Osteocyte (in vitro differentiated cells): ENCODE data around the gene KRTAP5-2. TPM values are rescaled to one million over a fixed set of nuclear protein-coding genes. Genes with fewer than 3 reads are reported as not detected.

Source experiments
- DNase-seq: peaks from one replicate; pipeline ENCODE4 v3.0.0; 2021; ENCODE audit warnings: mixed read lengths; ENCODE audit not compliant: unreplicated experiment; ENCODE audit errors: extremely low spot score
- H3K27ac Mint-ChIP-seq: one replicate; pipeline ENCODE4 v1.8.0; 2021; ENCODE audit warnings: mild to moderate bottlenecking, mixed read lengths; ENCODE audit not compliant: unreplicated experiment
- H3K27me3 Mint-ChIP-seq: one replicate; pipeline ENCODE4 v1.8.0; 2021; ENCODE audit warnings: mixed read lengths; ENCODE audit not compliant: unreplicated experiment
- H3K36me3 Mint-ChIP-seq: one replicate; pipeline ENCODE4 v1.8.0; 2021; ENCODE audit warnings: mixed read lengths; ENCODE audit not compliant: unreplicated experiment
- H3K4me1 Mint-ChIP-seq: one replicate; pipeline ENCODE4 v1.8.0; 2021; ENCODE audit warnings: mixed read lengths; ENCODE audit not compliant: unreplicated experiment
- H3K4me3 Mint-ChIP-seq: one replicate; pipeline ENCODE4 v1.8.0; 2021; ENCODE audit warnings: mild to moderate bottlenecking, moderate library complexity, mixed read lengths; ENCODE audit not compliant: unreplicated experiment
- H3K9me3 Mint-ChIP-seq: one replicate; pipeline ENCODE4 v1.8.0; 2021; ENCODE audit warnings: mixed read lengths; ENCODE audit not compliant: unreplicated experiment
- CTCF ChIP-seq: fragments of 200-600 bp; sonication (generic); IDR thresholded peaks from 2 replicates; pipeline ENCODE4 v1.5.0; 2021; ENCODE audit warnings: antibody characterized with exemption, mild to moderate bottlenecking, moderate library complexity
- total RNA-seq: library from RNA; stranded (reverse); gene quantifications from 2 replicates; pipeline ENCODE4 v1.2.1, GENCODE V29; 2021

The KRTAP5-2 gene
- total RNA-seq, 1 donor from 2014 or later = not detected

- H3K9me3 Mint-ChIP-seq = no peaks in the 10 kb centered on the region
- H3K36me3 Mint-ChIP-seq = no peaks in the 10 kb centered on the region
- DNase-seq = no peak
- H3K27me3 Mint-ChIP-seq = peaks cover 62% of the 10 kb centered on the region
- no peak overlapping the region for H3K4me3 Mint-ChIP-seq
- TF ChIP-seq CTCF = no peak
- H3K4me1 Mint-ChIP-seq = no peaks in the 10 kb centered on the region
- H3K27ac Mint-ChIP-seq = no peak overlapping the region
These were observed 33.0 kb upstream of the KRTAP5-2 start for GRCh38 chr11:1631066-1631568.

GRCh38 chr11:1630271-1630670 lies 32.2 kb upstream of the KRTAP5-2 start:
- H3K27ac Mint-ChIP-seq = no peak overlapping the region
- H3K4me3 Mint-ChIP-seq = no peak overlapping the region
- no peak for DNase-seq
- no peak for TF ChIP-seq CTCF
- no peaks in the 10 kb centered on the region for H3K4me1 Mint-ChIP-seq
- H3K36me3 Mint-ChIP-seq = no peaks in the 10 kb centered on the region
- H3K27me3 Mint-ChIP-seq = peaks cover 58% of the 10 kb centered on the region
- H3K9me3 Mint-ChIP-seq = no peaks in the 10 kb centered on the region

GRCh38 chr11:1629326-1630185 lies 31.5 kb upstream of the KRTAP5-2 start, which contains the start of gene KRTAP5-5:
Gene KRTAP5-5 (plus strand): TSS chr11:1629775. CDS start chr11:1629841, 66 bp downstream.
- no peak for DNase-seq
- no peaks in the 10 kb centered on the region for H3K4me1 Mint-ChIP-seq
- H3K36me3 Mint-ChIP-seq = no peaks in the 10 kb centered on the region
- no peak for TF ChIP-seq CTCF
- H3K27ac Mint-ChIP-seq = no peak within 1 kb of the TSS
- no peaks in the 10 kb centered on the region for H3K9me3 Mint-ChIP-seq
- no peak within 1 kb of the TSS for H3K4me3 Mint-ChIP-seq
- H3K27me3 Mint-ChIP-seq = peaks cover 59% of the 10 kb centered on the region

- peaks cover 64% of the 10 kb centered on the region for H3K27me3 Mint-ChIP-seq
- peak; percentile 89 for TF ChIP-seq CTCF
- H3K4me1 Mint-ChIP-seq = no peaks in the 10 kb centered on the region
- no peaks in the 10 kb centered on the region for H3K9me3 Mint-ChIP-seq
- H3K4me3 Mint-ChIP-seq = no peak overlapping the region
- H3K27ac Mint-ChIP-seq = no peak overlapping the region
- no peaks in the 10 kb centered on the region for H3K36me3 Mint-ChIP-seq
- DNase-seq = no peak
These were observed 30.6 kb upstream of the KRTAP5-2 start for GRCh38 chr11:1628506-1629325.

- peaks cover 58% of the 10 kb centered on the region for H3K27me3 Mint-ChIP-seq
- no peak overlapping the region for H3K27ac Mint-ChIP-seq
- TF ChIP-seq CTCF = no peak
- no peaks in the 10 kb centered on the region for H3K4me1 Mint-ChIP-seq
- DNase-seq = no peak
- no peak overlapping the region for H3K4me3 Mint-ChIP-seq
- H3K9me3 Mint-ChIP-seq = no peaks in the 10 kb centered on the region
- H3K36me3 Mint-ChIP-seq = no peaks in the 10 kb centered on the region
These were observed 27.4 kb upstream of the KRTAP5-2 start for GRCh38 chr11:1625541-1625940.
